HL-60/S4 treated with phorbol 12-myristate 13-acetate at 8.2 ng/mL for 4 days and 3 days (cell line): ENCODE results near the gene JAM3.

Source experiments
- in situ Hi-C: fragments of 300-500 bp; cut with MboI; formaldehyde crosslinking; loops from 2 replicates; pipeline ENCODE4 v1.15.0; 2022; ENCODE audit warnings: low sequenced_read_pairs

Gene JAM3

GRCh38 chr11:134142536-134142935, 73.7 kb downstream of the JAM3 start:
- in situ Hi-C loops = no loop called here

- in situ Hi-C loops = no loop called here
Measured at GRCh38 chr11:134143801-134144200, 74.9 kb downstream of the JAM3 start.

GRCh38 chr11:134144744-134145143, 75.9 kb downstream of the JAM3 start:
- in situ Hi-C loops = no loop called here

- in situ Hi-C loops = no loop called here
Measured at GRCh38 chr11:134145715-134146114, 76.8 kb downstream of the JAM3 start.

GRCh38 chr11:134146598-134146997, 77.7 kb downstream of the JAM3 start:
- in situ Hi-C loops = no loop called here

- in situ Hi-C loops = no loop called here
Measured at GRCh38 chr11:134149371-134149770, 80.5 kb downstream of the JAM3 start.

GRCh38 chr11:134150195-134150903, 81.5 kb downstream of the JAM3 start:
- in situ Hi-C loops = no loop called here

- in situ Hi-C loops = no loop called here
Measured at GRCh38 chr11:134151083-134151747, 82.3 kb downstream of the JAM3 start.

- in situ Hi-C loops = no loop called here
Measured at GRCh38 chr11:134152696-134153095, 83.8 kb downstream of the JAM3 start.

GRCh38 chr11:134153147-134153905, 84.5 kb downstream of the JAM3 start:
- in situ Hi-C loops = no loop called here

- in situ Hi-C loops = no loop called here
Measured at GRCh38 chr11:134154441-134154840, 85.6 kb downstream of the JAM3 start.

- in situ Hi-C loops = no loop called here
Measured at GRCh38 chr11:134155456-134155855, 86.6 kb downstream of the JAM3 start.

GRCh38 chr11:134155946-134156865, 87.3 kb downstream of the JAM3 start:
- in situ Hi-C loops = no loop called here

GRCh38 chr11:134157451-134157850, 88.6 kb downstream of the JAM3 start:
- in situ Hi-C loops = no loop called here

- in situ Hi-C loops = no loop called here
Measured at GRCh38 chr11:134158023-134158422, 89.2 kb downstream of the JAM3 start.

GRCh38 chr11:134159652-134160051, 90.8 kb downstream of the JAM3 start:
- in situ Hi-C loops = no loop called here

GRCh38 chr11:134164490-134165370, 95.9 kb downstream of the JAM3 start:
- in situ Hi-C loops = no loop called here

GRCh38 chr11:134170177-134170918, 101.5 kb downstream of the JAM3 start:
- in situ Hi-C loops = no loop called here

GRCh38 chr11:134170919-134171281, 102.0 kb downstream of the JAM3 start:
- in situ Hi-C loops = no loop called here
